ENCODE results near the gene TTC39B.

GRCh38 chr9:15262581-15262980 lies 44.4 kb downstream of the TTC39B start:
- TF ChIP-seq CTCF (IDR thresholded peaks at IDR 0.05) (no peak), ZFX (IDR thresholded peaks at IDR 0.05; ENCODE audit: borderline replicate concordance) (no peak)
